ENCODE data around the gene UBASH3A.

DNA sequence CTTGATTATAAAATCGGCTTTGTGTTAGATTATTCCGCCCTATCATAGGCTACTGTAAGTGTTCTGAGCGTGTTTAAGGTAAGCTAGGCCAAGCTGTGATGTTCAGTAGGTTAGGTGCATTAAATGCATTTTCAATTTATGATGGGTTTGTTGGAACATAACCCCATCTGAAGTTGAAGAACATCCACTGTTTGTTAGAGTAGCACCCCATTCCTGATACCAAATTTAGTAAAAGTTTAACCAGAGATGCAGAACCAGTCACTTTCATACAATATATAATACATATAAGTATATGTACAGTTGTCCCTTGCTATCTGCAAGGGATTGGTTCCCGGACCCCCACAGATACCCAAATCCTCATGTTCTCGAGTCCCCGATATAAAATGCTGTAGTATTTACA, 16.1 kb downstream of the UBASH3A start:
- TF ChIP-seq, protein P1, sequence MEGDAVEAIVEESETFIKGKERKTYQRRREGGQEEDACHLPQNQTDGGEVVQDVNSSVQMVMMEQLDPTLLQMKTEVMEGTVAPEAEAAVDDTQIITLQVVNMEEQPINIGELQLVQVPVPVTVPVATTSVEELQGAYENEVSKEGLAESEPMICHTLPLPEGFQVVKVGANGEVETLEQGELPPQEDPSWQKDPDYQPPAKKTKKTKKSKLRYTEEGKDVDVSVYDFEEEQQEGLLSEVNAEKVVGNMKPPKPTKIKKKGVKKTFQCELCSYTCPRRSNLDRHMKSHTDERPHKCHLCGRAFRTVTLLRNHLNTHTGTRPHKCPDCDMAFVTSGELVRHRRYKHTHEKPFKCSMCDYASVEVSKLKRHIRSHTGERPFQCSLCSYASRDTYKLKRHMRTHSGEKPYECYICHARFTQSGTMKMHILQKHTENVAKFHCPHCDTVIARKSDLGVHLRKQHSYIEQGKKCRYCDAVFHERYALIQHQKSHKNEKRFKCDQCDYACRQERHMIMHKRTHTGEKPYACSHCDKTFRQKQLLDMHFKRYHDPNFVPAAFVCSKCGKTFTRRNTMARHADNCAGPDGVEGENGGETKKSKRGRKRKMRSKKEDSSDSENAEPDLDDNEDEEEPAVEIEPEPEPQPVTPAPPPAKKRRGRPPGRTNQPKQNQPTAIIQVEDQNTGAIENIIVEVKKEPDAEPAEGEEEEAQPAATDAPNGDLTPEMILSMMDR (IDR thresholded peaks at IDR 0.05), result no peak
- no peak for TF ChIP-seq POLR2A (IDR thresholded peaks at IDR 0.05)
- TF ChIP-seq POLR2AphosphoS5 (IDR thresholded peaks at IDR 0.05), result no peak
